ENCODE measurements around the gene SLC27A6.

SLC27A6 gene

GRCh38 chr5:128956164-128956563 is 9.1 kb upstream of the SLC27A6 start:
- no peak for ATAC-seq
- TF ChIP-seq RARB (CRISPR knock-in tag; IDR thresholded peaks at IDR 0.05), result no peak
- TF ChIP-seq ZC3H10 (CRISPR knock-in tag; IDR thresholded peaks at IDR 0.05), result no peak
- TF ChIP-seq OSR1 (CRISPR knock-in tag; IDR thresholded peaks at IDR 0.05), result no peak
- no peak for TF ChIP-seq PATZ1 (CRISPR knock-in tag; IDR thresholded peaks at IDR 0.05; ENCODE audit: borderline replicate concordance)
- TF ChIP-seq CSDC2 (CRISPR knock-in tag; IDR thresholded peaks at IDR 0.05), result no peak
- TF ChIP-seq ZFP3 (CRISPR knock-in tag; IDR thresholded peaks at IDR 0.05), result no peak
- no peak for TF ChIP-seq POU6F1 (CRISPR knock-in tag; IDR thresholded peaks at IDR 0.05; ENCODE audit: borderline replicate concordance, low read depth)
- TF ChIP-seq TSHZ2 (CRISPR knock-in tag; IDR thresholded peaks at IDR 0.05), result no peak
- no peak for TF ChIP-seq ZNF565 (CRISPR knock-in tag; conservative IDR thresholded peaks at IDR 0.05; ENCODE audit: low read depth)
- no peak for TF ChIP-seq ZFP30 (CRISPR knock-in tag; IDR thresholded peaks at IDR 0.05)
- TF ChIP-seq TCF4 (CRISPR knock-in tag; IDR thresholded peaks at IDR 0.05; ENCODE audit: borderline replicate concordance), result no peak
- TF ChIP-seq PPARA (CRISPR knock-in tag; IDR thresholded peaks at IDR 0.05; ENCODE audit: borderline replicate concordance), result no peak
- TF ChIP-seq ISL1 (CRISPR knock-in tag; IDR thresholded peaks at IDR 0.05), result no peak
- TF ChIP-seq GLIS3 (CRISPR knock-in tag; IDR thresholded peaks at IDR 0.05), result no peak
- no peak for TF ChIP-seq CREB5 (CRISPR knock-in tag; IDR thresholded peaks at IDR 0.05; ENCODE audit: low read depth)

- TF ChIP-seq OSR1 (CRISPR knock-in tag; IDR thresholded peaks at IDR 0.05) (no peak), RARB (CRISPR knock-in tag; IDR thresholded peaks at IDR 0.05) (no peak), ZFP30 (CRISPR knock-in tag; IDR thresholded peaks at IDR 0.05) (no peak), PPARA (CRISPR knock-in tag; IDR thresholded peaks at IDR 0.05; ENCODE audit: borderline replicate concordance) (no peak)
- ATAC-seq, result no peak
These were observed 3.1 kb upstream of the SLC27A6 start for GRCh38 chr5:128962211-128962610.

GRCh38 chr5:128965638-128966302 is 482 bp downstream of the SLC27A6 start:
- peak; percentile 69 for ATAC-seq
- no peak for TF ChIP-seq CREB5 (CRISPR knock-in tag; IDR thresholded peaks at IDR 0.05; ENCODE audit: low read depth)
- TF ChIP-seq TOX (CRISPR knock-in tag; IDR thresholded peaks at IDR 0.05; ENCODE audit: borderline replicate concordance), result no peak
- no peak for TF ChIP-seq ZFP30 (CRISPR knock-in tag; IDR thresholded peaks at IDR 0.05)
- no peak for TF ChIP-seq OSR1 (CRISPR knock-in tag; IDR thresholded peaks at IDR 0.05)
- no peak for TF ChIP-seq TSHZ2 (CRISPR knock-in tag; IDR thresholded peaks at IDR 0.05)
- TF ChIP-seq ZNF70 (CRISPR knock-in tag; IDR thresholded peaks at IDR 0.05), result no peak
- no peak for TF ChIP-seq ISL1 (CRISPR knock-in tag; IDR thresholded peaks at IDR 0.05)
- no peak for TF ChIP-seq ZNF8 (CRISPR knock-in tag; IDR thresholded peaks at IDR 0.05)
- no peak for TF ChIP-seq TCF4 (CRISPR knock-in tag; IDR thresholded peaks at IDR 0.05; ENCODE audit: borderline replicate concordance)
- TF ChIP-seq CSDC2 (CRISPR knock-in tag; IDR thresholded peaks at IDR 0.05), result no peak
- no peak for TF ChIP-seq PATZ1 (CRISPR knock-in tag; IDR thresholded peaks at IDR 0.05; ENCODE audit: borderline replicate concordance)
- TF ChIP-seq CSRNP3 (CRISPR knock-in tag; IDR thresholded peaks at IDR 0.05), result no peak

All from SK-N-SH treated with all-trans-retinoic acid at 6 μM for 48 hours (cell line).